HS-27A (cell line): ENCODE measurements around the gene ISYNA1.

Source experiments
- DNase-seq: peaks from one replicate; pipeline ENCODE4 v3.0.0-alpha.2; 2012; ENCODE audit warnings: low read depth, missing footprints

The ISYNA1 gene

DNA sequence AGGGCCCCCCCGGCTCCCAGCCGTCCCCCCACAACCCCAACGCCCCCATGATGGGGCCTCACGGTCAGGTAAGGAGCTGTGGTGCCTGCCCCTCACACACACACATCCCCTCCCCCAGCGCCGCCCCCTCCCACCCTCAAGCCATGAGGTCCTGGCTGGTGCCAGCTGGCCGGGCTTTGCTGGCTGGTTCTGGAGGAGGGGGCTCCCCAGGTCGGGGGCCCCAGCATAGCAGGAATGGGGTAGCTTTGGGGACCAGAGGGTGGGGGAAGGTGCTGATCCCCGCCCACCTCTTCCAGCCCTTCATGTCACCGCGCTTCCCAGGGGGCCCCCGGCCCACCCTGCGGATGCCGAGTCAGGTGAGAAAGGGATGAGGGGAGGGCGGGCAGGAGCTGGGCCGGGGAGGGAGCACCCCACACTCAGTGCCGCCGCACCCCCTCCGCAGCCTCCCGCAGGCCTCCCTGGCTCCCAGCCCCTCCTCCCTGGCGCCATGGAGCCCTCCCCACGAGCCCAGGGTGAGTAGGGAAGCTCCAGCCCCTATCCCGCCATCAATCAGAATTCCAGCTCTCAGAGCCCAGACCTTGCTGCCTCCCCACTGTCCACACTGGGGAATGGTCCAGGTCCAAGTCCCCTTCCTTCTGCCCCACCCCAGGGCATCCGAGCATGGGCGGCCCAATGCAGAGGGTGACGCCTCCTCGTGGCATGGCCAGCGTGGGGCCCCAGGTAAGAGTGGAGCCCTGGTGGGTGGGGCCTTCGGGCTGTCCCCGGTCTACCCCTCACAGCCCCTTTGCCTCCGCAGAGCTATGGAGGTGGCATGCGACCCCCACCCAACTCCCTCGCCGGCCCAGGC, 6.4 kb downstream of the ISYNA1 start:
- no peak for DNase-seq

DNA sequence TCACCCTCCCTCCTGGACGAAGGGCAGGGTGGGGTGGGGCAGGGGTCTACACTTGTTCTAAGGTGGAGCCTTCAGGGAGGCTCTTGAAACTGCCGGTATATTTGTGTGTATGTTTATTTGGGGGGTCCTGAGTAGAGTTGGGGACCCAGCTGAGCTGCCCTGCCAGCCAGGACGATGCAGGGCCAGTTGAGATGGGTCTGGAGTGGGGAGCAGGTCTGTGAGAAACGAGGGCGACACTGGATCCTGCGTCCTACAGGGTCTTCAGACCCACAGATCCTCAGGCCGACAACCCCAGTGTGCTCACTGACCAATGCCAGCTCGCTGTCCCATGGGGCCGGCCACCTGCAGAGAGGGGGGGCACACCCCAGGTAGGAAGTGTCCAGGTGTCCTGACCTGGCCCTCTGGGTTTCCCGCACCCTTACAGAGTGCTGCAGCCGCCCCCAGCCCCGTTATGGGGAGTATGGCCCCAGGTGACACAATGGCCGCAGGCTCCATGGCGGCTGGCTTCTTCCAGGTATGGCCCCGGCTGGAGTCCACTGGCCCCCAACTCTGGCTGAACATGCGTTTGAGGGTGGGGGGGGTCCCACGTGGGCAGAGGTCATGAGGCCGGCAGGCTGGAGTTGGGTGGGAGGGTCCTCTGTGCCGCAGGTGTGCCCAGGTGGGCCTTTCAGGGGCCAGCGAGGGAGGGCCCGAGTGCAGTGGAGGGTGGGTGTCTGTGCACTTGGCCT, 7.4 kb downstream of the ISYNA1 start:
- no peak for DNase-seq

DNA sequence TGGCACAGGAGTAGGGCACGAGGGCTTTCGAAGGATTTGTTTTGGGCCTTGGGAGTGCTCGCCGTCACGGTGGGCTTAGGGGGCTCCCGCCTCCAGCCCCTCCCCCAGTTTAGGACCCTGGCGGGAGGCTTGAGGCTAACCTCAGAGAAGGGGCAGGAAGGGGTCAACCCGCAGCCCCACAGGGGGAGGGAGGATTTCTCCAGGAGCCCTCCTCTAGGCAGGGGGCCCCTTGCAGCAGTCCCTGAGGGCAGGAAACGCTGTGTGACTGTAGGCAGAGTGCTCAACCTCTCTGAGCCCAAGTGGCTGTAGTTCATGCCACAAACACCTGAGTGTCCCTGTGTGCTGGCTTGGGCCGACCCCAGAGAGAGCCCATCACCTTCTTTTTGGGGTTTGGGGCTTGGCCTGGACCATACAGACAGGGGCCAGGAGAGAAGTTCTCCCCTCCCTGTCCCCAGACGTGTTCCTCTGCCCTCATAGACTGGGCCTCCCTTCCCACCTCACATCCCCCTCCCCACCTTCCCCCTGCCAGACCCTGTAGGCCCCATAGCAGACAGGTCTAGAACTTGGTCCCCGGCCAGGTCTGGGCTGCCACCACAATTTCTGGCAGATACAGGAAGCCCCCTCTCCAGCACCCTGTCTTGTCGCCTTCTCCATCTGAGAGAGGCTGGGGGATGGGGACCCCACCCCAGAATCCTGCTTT, 8.1 kb downstream of the ISYNA1 start:
- DNase-seq: no peak

DNA sequence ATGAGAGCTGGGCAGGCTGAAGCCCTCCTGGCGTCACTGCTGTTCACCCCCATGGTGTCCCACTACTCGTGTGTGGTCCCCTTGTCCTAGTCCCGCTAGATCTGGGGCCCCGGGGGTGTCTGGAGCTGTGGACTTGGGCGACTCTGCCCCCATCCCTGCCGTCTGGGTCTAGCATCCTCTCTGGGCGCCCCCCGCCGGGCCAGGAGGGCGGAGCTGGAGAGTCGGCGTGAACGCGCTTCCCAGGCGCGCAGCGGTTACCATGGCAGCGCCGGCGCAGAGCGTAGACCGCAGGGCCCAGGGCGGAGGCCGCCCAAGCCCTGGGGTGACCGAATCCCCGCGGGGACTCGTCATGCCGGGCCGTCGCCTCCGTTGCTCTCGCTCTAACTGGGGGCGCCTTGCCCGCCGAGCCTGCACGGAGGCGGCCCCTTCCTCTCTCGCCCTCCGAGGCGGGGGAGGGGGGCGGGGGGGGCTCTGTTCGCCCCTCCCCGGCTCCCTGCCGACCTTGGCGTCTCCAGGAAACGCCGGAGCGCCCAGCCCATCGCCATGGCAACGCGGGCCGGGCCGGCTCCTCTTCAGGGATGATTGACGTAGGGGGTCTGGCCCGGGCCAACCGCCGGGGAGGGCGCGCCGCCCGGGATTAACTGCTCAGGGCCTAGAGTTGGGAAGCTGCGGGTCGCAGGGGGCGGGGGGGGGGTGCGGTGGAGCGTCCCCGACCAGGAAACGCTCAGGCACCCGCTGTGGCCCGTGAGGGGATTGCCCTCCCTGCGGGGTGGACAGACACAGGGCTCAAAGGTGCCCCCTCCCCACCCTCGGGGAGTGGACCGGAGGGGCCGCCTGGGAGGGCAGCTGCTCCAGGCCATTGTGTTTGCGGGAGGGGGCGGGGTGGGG, 8.9 kb downstream of the ISYNA1 start:
- DNase-seq: no peak

DNA sequence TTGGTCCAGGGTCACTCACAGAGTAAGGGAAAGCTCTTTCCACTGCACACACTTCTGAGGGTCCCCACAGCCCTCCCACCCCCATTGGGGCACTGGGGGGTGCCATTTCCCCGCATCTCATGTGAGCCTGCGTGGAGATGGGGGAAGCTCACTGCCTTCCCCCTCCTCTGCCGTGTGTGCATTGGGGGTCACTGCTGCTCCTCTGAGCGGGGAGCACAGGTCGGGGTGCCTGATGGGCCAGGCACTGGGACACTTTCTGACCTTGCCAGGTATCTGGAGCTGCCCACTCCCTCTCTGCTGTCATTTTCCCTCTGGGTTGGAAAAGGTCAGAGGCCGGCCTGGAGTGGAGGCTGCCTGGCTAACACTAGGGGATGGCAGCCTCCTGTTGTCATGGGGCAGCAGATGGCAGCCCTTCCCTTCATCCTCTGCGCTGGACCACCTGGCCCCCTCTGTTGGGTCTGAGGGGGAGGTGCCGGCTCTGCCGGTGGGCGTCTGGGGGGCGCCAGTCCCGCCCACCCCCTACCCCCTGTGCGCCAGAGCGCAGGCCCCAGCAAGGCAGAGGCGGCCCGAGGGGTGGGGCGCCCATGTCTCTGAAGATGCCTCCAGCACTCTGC, 9.7 kb downstream of the ISYNA1 start:
- no peak for DNase-seq

DNA sequence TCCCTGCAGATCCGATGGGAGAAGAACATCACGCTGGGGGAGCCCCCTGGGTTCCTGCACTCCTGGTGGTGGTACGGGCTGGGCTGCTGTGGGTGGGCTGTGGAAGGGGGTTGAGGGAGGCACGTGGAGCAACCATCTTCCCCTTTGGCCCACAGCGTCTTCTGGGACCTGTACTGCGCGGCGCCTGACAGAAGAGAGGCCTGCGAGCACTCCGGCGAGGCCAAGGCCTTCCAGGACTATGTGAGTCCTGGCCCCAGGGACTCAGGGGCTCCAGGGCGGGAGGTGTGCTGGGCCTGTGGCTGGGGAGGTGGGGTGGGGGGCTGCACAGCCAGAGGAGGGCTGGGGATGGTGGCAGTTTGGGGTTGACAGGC, 10.2 kb downstream of the ISYNA1 start:
- DNase-seq: no peak

DNA sequence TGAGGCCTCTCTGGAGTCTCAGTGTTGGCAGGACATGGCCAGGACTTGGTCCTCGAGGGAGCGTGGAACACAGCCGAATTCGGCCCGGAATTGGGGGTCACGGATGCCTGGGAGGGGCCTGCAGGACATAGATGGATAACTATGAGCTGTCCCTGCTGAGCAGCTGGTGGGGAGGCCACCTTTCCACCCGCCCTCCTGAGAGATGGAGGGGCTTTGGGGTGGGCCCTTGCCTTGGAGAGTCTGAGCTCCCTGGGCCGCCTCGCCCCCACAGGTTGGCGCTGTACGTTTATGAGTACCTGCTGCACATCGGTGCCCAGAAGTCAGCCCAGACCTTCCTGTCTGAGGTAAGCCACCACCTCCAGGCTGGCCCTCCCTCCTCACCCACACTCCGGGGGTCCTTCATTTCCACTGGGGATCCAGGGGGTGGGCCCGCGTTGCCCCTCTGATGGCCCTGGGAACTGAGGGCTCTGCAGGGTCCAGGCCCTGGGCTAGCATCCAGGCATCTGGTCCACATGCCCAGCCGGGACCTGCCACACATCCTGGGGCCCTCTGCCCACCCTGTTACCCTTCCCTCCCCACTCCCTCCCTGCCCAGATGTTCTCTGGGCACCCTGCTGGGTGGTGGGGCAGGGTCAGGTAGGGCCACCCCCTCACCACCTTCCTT, 10.7 kb downstream of the ISYNA1 start:
- DNase-seq: no peak

DNA sequence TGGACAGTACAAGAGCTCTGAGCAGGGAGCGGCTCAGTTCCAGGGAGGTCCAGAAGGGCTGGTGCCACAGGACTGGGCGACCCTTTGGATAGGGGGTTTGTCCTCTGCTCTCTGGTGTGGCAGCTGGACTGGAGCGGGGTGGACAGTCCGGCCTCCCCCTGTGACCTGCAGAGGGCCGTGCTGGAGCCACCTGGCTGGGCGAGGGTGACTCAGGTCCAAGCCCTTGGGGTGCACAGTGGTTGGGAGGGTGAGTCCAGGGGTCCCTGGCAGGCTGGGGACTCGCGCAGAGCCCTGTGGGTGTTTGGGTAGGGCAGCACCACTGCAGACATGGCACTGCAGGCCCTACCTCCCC, 11.5 kb downstream of the ISYNA1 start:
- no peak for DNase-seq

DNA sequence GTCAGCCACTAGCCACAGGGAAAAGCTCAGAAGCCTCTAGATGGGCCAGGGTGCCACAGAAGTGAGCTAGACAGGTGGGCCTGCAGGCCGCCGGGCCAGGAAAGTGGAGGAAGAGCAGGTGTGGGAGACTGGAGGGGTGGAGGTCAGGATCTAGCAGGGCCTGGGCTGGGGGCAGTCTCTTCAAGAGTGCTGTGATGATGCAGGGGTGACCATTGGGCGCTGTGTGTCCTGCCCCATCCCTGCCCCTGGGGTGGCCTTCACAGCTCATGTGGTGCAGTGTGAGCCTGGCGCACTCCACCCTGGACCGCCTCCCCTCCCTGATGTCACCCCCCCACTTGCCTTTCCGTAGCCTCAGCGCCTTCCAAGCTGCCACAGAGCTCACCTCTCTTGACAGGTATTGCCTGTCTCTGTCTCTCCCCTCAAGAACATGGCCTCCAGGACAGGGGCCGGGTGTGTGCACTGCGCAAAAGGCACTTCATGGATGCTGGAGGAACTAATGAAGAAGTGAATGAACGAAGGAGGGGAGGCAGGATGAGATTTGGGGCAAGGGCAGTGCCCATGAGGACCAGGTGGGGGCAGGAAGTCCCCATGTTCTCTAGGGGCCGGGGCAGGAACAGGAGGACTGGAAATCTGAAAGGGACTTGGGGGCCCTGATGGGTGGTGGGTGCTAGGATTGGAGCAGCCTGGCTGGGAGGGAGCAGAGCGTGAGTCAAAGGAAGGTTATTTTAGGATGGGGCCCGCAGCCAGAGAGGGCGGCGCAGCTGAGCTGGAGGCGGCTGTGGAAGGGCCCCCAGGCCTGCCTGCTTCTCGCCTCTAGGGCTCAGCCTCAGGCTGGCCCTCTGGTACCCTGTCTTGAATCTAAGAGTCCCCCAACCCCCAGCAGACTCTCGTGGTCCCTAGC, 12.2 kb downstream of the ISYNA1 start:
- DNase-seq: no peak

DNA sequence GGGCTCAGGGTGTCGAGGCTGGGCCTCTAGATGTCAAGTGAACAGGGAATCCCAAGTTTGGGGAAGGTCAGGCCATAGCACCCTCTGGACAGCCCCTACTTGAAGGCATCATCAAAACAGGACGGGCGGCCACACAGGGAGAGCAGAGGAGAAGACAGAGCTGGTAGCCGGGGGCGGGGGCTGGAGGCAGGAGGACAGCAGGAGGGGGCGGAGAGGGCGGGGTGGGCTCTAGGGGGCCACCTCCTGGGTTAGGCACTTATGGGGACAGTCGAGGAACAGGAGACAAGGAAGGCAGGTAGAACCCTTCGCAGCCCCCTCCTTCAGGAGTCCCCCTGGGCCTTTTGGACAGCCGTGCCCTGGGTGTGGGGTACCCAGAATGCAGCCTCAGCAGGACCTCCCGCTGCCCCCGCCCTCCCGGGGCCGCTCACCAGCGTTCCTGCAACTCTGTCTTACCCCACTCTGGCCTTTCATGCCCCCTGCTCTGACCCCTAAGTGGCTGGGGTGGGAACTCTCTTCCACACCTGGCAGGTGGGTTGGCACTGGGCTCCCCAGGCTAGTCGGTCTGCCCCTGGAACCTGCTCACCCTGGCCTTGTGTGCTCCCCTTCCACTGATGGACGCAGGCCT, 12.9 kb downstream of the ISYNA1 start:
- no peak for DNase-seq

DNA sequence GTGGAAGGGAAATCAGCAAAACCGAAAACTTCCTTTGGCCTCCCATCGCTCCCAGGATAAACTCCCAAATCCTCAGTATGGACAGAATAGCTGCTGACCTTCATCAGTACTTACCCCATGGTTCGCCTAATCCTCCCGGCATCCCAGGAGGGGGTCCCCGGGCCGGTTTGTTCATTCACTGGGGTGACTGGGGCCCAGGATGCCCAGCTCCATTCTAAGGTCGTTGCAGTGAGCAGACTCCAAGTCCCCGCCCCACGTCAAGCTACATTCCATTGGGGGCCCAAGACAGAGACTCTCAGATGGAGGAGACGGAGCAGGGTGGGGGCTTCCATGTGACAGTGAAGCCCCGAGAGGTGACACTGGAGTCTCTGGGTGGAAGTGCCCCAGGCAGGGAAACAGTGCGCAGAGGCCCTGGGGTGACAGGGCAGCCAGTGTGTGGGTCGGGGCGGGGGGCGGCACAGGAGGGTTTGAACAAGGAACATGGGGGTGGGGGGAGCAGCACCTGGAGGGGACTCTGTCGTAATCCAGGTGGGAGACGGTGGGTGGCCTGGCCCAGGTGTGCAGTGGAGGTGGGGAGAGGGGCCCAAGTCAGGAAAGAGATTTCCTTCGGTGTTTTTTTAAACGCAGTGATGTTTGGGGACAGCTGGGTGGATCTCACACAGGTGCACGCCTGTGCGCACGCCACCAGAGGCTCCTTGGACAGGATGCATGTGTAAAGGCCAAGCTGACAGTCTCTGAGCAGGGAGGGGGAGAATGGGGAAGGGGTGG, 13.6 kb downstream of the ISYNA1 start:
- no peak for DNase-seq

DNA sequence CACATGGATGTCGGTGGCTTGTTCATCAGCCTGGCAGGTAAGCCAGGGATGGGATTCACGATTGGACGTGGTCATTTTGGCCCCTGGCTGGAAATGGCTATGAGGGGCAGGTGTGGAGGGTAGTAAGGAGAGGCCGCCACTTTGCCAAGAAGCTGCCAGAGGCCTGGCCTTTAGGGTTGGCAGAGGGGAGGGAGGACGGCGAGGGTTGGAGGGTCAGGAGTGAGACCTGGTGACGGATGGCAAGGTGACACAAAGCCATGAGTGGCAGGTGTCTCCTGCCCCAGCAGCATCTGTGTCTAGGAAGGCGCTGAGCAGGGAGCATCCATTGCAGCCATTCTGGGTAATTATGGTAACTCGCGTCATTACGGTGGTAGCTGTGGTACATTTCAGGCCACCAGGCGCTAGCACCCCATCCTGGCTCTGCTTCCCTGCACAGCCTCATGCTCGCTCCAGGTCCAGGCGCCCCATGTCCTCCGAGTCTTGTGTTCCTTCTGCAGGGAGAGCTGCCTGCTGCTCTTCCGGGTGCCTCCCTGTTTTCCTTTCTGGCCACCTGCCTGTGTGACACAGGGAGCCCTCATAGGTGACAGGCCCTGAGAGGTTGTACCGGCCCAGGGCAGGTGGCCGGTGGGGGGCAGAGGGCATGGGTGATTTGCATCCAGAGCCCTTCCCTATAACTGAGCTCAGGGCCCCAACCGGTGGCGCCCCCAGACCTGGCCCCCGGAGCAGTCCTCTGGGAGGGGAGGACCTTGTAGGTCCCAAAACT, 14.5 kb downstream of the ISYNA1 start:
- DNase-seq: no peak

DNA sequence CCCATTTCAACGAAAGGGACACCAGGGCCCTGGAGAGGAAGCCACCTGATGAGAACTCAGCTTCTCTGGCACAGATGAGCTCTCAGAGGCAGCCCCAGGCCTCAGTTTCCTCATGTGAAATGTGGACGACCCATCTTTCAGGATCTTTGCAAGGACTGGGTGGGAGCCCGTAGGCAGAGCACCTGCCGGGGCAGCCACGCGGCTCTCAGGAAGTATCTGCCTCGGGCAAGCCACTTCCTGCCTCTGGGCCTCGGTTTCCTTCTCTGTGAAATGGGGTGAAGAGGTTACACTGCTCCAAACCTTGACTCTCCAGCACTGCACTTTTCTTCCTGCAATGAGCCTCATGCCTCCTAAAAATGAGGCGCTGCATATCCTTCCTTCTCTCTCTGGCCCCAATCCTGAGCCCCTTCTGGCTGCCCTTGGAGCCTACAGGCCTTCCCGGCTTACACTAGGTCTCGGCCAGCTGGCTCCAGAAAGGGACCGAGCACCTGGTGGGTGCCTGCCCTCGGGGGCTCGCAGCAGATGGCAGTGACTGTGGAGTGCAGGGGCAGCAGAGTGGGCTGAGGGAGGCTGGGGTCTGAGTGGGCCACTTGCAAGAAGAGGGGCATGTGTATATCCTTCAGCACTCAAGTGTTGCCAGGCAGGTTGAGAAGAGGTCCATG, 15.3 kb downstream of the ISYNA1 start:
- DNase-seq: no peak

DNA sequence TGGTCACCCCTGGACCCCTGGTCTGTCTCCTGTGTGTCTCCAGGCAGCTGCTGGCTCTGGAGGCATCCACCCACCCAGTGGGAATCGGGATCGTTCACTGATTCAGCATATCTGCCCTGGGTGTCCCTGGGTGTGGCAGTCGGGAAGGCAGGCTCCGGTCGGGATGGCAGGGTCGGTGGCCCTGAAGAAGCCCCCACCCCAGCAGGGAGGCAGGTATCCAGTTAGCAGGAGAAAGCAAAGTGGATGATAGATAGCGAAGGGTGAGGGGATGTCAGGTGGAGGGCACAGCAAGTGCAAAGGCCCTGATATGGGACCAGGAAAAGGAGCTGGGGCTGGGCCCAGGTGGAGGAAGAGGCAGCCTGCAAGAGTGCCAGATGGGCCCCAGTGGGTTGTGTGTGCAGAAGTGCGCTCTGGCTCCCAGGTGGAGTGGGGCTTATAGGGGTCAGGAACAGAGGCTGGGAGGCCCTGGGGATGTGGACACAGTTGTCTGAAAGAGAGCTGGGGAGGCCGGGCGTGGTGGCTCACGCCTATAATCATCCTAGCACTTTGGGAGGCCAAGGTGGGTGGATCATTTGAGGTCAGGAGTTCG, 16.5 kb downstream of the ISYNA1 start:
- DNase-seq: no peak

DNA sequence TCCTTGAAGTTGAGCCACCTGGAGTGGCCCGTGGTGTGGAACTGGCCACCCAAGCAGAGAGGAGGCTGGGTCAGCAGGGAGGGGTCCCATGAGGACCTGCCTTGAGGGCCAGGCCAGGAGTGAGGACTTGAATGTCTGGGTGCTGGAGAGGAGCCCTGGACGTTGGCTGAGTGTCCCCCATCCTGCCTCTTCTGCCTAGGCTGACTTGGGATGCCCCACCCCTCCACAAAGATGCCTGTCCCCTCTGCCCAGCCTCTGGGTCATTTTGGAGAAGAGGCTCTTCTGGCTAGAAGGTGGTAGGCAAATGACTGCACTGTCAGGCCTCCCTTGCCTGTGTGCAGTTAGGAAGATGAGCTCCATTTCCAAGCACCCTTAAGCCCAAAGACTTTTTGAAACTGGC, 17.0 kb downstream of the ISYNA1 start:
- DNase-seq: no peak

DNA sequence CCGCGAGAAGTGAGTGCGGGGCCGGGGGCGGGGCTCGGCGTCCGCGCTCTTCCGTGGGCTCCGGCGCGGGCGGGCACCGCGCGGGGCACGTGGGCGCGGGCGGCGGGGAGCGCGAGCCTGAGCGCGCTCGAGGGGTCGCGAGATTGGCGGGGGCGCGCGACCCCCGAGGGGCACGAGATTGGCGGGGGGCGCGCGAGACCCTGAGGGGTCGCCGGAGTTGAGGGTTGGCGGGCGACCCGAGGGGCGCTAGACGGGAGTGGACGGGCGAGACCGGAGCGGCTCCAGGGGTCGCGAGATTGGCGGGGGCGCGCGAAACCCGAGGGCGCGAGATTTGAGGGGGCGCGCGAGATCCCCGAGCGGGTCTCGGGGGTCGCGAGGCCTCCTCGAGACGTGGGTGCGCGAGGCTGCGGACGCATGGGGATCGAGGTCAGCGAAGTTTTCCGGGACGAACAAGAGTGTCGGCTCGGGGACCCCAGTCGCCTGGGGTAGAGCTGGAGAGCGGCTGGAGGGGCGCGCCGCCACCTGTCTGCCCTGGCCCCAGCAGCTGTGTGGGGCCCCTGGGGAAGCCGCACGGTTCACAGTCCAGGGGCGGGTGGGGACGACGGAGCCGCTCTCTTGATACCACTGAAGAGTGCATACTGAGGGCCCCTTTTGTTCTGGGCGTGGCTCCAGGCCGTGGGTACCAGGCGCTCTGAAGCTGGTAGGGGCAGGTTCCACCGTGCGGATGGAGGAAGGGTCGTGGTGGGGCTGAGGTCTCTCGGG, 18.1 kb downstream of the ISYNA1 start:
- no peak for DNase-seq
